Type B pancreatic cell (in vitro differentiated cells): ENCODE data around the gene GABRB1. TPM values are rescaled to one million over a fixed set of nuclear protein-coding genes. Genes with fewer than 3 reads are reported as not detected.
"Not testable (repeated sequence)": the region's sequence is repeated elsewhere in the genome, so short reads cannot be mapped to it uniquely, and the experiment has no call there.

ENCODE experiments used
- DNase-seq: peaks from one replicate; pipeline ENCODE4 v3.0.0; 2021; ENCODE audit warnings: mixed read lengths; ENCODE audit not compliant: unreplicated experiment; ENCODE audit errors: extremely low spot score
- H3K27ac Mint-ChIP-seq: 2 replicates; pipeline ENCODE4 v1.8.0; 2021; ENCODE audit warnings: mild to moderate bottlenecking, mixed read lengths
- H3K27me3 Mint-ChIP-seq: 2 replicates; pipeline ENCODE4 v1.8.0; 2021; ENCODE audit warnings: mixed read lengths
- H3K36me3 Mint-ChIP-seq: 2 replicates; pipeline ENCODE4 v1.8.0; 2021; ENCODE audit warnings: mixed read lengths
- H3K4me1 Mint-ChIP-seq: one replicate; pipeline ENCODE4 v1.8.0; 2021; ENCODE audit warnings: mixed read lengths; ENCODE audit not compliant: unreplicated experiment
- H3K4me3 Mint-ChIP-seq: 2 replicates; pipeline ENCODE4 v1.8.0; 2021; ENCODE audit warnings: mild to moderate bottlenecking, mixed read lengths
- H3K9me3 Mint-ChIP-seq: 2 replicates; pipeline ENCODE4 v1.8.0; 2021; ENCODE audit warnings: mixed read lengths
- total RNA-seq: library from RNA; stranded (reverse); gene quantifications from 2 replicates; pipeline ENCODE4 v1.2.1, GENCODE V29; 2021; ENCODE audit warnings: low replicate concordance
- TF ChIP-seq, protein P1 (sequence below): fragments of 200-600 bp; sonication (generic); conservative IDR thresholded peaks from 2 replicates; pipeline ENCODE4 v1.5.0; 2021; ENCODE audit warnings: antibody characterized with exemption, mild to moderate bottlenecking

GABRB1 gene
- total RNA-seq, 1 donor from 2014 or later = 1.1 TPM

DNA sequence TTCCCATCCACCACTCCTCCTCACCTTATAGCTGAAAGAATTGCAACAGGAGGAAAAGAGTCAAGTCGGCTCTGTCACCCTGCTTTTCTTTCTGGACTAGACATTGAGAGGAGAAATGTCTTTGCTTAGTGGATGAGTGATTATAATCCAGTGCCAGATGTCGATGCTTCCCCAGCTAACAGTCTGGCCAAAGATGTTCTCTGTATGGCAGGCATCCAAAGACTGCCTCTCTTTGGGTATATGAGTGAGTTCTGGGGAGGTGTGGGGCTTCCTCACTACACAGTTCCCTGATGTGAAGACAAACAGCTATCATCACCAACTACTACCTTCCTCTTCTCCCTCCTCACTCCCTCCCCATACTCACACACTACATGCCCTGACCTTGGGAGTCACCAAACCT is 341.2 kb downstream of the GABRB1 start:
- no peaks in the 10 kb centered on the region for H3K4me1 Mint-ChIP-seq
- TF ChIP-seq, protein P1, sequence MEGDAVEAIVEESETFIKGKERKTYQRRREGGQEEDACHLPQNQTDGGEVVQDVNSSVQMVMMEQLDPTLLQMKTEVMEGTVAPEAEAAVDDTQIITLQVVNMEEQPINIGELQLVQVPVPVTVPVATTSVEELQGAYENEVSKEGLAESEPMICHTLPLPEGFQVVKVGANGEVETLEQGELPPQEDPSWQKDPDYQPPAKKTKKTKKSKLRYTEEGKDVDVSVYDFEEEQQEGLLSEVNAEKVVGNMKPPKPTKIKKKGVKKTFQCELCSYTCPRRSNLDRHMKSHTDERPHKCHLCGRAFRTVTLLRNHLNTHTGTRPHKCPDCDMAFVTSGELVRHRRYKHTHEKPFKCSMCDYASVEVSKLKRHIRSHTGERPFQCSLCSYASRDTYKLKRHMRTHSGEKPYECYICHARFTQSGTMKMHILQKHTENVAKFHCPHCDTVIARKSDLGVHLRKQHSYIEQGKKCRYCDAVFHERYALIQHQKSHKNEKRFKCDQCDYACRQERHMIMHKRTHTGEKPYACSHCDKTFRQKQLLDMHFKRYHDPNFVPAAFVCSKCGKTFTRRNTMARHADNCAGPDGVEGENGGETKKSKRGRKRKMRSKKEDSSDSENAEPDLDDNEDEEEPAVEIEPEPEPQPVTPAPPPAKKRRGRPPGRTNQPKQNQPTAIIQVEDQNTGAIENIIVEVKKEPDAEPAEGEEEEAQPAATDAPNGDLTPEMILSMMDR = no peak
- H3K4me3 Mint-ChIP-seq = no peak overlapping the region
- no peak overlapping the region for H3K27ac Mint-ChIP-seq
- H3K27me3 Mint-ChIP-seq = no peaks in the 10 kb centered on the region
- no peaks in the 10 kb centered on the region for H3K36me3 Mint-ChIP-seq
- DNase-seq = no peak
- H3K9me3 Mint-ChIP-seq = peaks cover 10% of the 10 kb centered on the region

DNA sequence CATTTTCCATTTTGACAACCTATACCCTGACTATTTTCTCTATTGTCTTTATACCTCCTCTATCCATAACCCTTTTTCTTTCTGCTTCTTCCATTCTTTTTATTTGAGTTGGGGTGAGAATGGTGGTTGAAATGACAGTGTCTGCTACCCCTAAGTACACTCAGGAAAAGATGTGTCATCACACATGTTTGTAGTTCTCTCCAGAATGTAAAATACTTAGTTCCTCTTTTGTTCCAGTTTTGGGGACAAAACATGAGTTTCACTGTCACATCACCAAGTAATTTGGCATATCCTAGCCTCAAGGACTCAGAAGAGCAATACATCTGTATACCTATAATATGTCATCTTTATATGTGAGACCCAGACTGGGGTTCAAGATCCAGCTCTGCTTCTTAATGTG is 341.8 kb downstream of the GABRB1 start:
- DNase-seq = no peak
- TF ChIP-seq, protein P1 = no peak
- Mint-ChIP-seq H3K27ac (no peak overlapping the region), H3K27me3 (no peaks in the 10 kb centered on the region), H3K4me3 (no peak overlapping the region), H3K36me3 (no peaks in the 10 kb centered on the region), H3K9me3 (peaks cover 10% of the 10 kb centered on the region), H3K4me1 (no peaks in the 10 kb centered on the region)

DNA sequence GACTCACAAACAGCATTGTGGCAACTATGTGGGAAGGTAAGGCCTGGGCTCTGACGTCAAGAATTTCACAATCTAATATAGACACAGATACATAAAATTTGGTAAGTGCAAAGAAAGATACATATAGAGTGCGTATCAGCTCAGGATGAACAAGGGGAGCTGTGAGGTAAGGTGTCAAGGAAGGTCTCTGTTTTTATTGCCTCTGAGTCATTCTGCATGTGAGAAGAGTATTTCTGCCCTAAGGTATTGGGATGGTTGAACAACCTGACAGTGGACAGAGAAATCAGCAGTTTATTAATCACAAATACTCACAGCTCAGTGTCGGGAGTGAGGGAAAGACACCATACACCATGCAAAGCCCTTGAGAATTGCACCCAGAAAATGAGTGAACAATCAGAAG is 342.3 kb downstream of the GABRB1 start:
- Mint-ChIP-seq H3K36me3 (no peaks in the 10 kb centered on the region), H3K27me3 (no peaks in the 10 kb centered on the region), H3K27ac (no peak overlapping the region), H3K4me1 (no peaks in the 10 kb centered on the region), H3K4me3 (no peak overlapping the region), H3K9me3 (peaks cover 10% of the 10 kb centered on the region)
- DNase-seq = no peak
- TF ChIP-seq, protein P1 = no peak

DNA sequence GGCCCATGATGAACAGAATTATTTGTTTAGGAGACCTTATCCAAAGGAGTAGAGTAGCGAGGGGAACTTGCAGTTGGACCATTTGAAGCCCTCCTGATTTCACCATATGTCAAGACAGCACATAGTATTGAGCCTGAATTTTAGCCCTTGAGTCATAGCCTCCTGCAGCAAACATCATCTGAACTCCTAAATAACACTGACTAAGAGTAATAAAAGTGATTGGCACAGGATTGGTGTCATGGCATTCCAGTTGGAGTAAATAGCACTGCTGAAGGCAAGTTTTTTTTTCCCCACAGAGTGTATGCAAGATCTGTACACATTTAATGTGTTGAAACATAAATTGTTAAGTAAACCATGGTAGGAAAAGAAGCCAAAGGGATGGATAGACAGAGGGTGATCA is 343.1 kb downstream of the GABRB1 start:
- no peak overlapping the region for H3K4me3 Mint-ChIP-seq
- H3K9me3 Mint-ChIP-seq = peaks cover 10% of the 10 kb centered on the region
- TF ChIP-seq, protein P1 = no peak
- H3K36me3 Mint-ChIP-seq = no peaks in the 10 kb centered on the region
- no peak overlapping the region for H3K27ac Mint-ChIP-seq
- H3K4me1 Mint-ChIP-seq = no peaks in the 10 kb centered on the region
- DNase-seq = no peak
- H3K27me3 Mint-ChIP-seq = no peaks in the 10 kb centered on the region

DNA sequence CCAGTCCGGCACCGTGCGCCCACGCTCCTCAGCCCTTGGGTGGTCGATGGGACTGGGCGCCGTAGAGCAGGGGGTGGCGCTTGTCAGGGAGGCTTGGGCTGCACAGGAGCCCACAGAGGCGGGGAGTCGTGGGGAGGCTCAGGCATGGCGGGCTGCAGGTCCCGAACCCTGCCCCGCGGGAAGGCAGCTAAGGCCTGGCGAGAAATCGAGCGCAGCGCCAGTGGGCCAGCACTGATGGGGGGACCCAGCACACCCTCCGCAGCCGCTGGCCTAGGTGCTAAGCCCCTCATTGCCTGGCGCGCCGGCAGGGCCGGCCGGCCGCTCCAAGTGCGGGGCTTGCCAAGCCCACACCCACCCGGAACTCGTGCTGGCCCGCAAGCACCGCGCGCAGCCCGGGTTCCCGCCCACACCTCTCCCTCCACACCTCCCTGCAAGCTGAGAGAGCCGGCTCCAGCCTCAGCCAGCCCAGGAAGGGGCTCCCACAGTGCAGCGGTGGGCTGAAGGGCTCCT is 346.7 kb downstream of the GABRB1 start:
- H3K4me1 Mint-ChIP-seq, H3K27ac Mint-ChIP-seq, H3K27me3 Mint-ChIP-seq, DNase-seq, H3K4me3 Mint-ChIP-seq, H3K36me3 Mint-ChIP-seq: not testable (repeated sequence)
- peaks cover 10% of the 10 kb centered on the region for H3K9me3 Mint-ChIP-seq

DNA sequence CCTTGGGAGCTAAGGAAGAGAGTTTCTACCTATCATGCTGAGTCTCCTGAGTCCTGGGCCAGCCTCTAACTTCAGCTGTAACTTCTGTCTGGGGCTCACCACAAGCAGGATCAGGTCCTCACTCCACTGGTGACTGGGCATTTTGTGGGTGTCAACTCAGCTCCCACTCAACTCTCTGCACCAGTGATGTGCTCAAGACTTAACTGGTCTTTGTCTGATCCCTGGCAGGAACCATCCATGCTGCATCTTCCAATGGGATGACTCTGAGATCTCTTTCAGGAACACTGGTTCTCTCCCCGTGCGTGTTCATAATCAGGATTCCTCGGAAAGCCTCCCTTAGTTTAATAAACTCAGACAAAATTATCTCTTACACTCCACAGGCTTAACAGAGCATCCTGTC is 349.8 kb downstream of the GABRB1 start:
- Mint-ChIP-seq H3K4me3 (no peak overlapping the region), H3K27me3 (peaks cover 3% of the 10 kb centered on the region), H3K9me3 (peaks cover 10% of the 10 kb centered on the region), H3K36me3 (no peaks in the 10 kb centered on the region), H3K4me1 (peaks cover 10% of the 10 kb centered on the region), H3K27ac (no peak overlapping the region)
- DNase-seq = no peak
- TF ChIP-seq, protein P1 = no peak
